ENCODE results near the gene ADK.

The ADK gene

GRCh38 chr10:74620626-74621025 lies 469.6 kb downstream of the ADK start:
- no peak for DNase-seq (ENCODE audit: low spot score)

DNA sequence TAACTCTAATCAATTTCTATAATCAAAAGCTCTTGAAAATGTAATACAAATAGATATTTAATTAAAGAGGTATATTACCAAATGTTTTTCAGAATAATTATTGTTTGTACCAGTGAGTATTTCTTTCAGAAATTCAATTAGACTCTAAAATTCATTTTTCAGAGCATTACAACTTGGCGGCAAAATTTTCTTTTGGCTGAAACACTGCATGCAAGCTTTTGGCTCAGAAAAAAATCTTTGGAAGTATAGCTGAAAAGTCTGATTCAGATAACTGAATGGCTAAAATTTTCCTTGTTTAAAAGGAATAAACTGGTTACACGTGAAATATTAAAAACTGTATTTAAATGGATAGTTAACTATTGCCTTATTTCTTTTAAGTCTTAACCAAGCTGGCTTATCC lies 472.8 kb downstream of the ADK start:
- no peak for DNase-seq (ENCODE audit: low spot score)

GRCh38 chr10:74624501-74624900 lies 473.5 kb downstream of the ADK start:
- DNase-seq (ENCODE audit: low spot score) = no peak

DNA sequence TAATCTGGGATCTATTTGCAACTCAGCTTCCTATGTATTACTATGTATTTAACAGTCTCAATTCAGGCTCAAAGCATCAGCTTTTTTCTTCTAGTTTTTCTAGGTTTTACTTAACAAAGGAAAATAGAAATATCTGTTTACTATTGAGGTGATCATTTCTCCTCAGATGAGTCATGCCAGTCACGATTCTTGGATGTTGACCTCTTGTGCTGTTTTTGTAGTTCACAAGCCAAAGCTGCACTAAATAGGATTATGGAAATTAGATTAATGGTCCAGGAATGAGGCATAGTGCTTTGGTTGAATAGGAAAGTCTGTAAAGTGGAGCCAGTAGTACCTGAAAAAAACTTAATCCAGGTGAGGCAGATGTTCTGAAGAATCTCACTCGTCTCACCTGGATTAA lies 477.1 kb downstream of the ADK start:
- DNase-seq (ENCODE audit: low spot score) = no peak

DNA sequence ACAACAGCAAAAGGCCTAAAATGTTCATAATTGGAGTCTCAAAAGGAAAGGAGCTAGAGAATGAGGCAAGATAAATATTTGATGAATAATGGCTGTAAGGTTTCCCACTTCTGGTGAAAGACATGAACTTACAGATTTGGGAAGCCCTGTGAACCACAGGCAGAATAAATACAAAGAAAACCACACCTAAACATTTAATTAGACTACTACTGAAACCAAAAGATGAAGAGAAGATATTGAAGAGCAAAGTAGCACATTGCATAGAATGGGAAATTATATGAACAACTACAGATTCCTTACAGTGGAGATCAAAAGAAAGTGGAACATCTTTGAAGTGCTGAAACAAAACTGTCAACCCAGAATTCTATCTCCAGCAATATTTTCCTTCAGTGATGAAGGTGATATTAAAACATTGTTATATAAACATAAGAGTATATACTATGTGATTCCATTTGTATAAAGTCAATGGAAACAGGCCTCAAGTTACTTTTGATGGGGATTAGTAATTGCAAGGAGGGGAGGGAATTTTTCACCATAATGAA lies 484.0 kb downstream of the ADK start:
- no peak for DNase-seq (ENCODE audit: low spot score)

GRCh38 chr10:74635655-74636054 lies 484.6 kb downstream of the ADK start:
- no peak for DNase-seq (ENCODE audit: low spot score)

- no peak for DNase-seq (ENCODE audit: low spot score)
Observed at GRCh38 chr10:74637685-74638084, 486.7 kb downstream of the ADK start.

- no peak for DNase-seq (ENCODE audit: low spot score)
Observed at GRCh38 chr10:74640134-74640921, 489.3 kb downstream of the ADK start.

DNA sequence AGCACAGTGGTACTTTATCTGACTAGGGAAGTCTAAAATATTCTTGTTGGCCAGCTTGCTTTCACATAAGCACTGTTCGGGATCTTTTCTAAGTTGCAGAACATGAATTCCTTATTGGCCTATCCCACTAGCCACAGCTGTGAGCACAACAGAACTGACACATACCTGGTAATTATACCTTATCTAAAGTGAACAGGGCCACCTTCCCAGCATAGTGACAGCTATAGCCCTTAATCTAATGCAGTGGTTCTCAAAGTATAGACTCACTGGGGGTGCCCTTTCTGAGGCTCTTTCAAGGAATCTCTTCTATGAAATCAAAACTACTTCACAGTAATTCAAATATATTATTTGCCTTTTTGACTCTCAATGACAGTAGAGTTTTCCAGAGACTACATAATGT lies 490.6 kb downstream of the ADK start:
- DNase-seq (ENCODE audit: low spot score) = no peak

DNA sequence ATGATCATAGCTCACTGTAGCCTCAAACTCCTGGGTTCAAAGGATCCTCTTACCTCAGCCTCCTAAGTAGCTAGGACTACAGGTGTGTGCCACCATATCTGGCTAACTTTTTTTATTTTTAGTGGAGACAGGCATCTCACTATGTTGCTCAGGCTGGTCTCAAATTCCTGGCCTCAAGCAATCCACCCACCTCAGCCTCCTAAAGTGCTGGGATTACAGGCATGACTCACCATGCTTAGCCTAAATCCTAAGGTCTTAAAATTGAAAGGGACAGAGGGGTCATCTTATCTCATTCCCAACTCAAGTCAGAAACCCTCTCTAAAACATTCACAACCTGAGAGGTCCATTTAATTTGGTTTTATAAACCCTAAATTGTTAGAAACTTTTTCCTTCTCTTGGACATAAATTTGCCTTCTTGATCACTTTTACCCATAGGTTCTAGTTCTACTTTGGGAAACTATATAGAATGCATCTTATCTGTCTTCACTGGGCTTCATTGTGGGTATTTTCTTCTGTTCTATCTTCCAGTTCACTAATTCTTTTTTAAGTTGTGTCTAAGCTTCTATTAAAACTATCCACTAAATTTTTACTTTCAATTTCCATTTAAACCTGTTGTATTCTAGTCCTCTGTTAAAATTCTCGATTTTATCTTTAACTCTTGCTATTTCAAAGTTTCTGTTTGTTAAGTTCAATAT lies 492.0 kb downstream of the ADK start:
- DNase-seq (ENCODE audit: low spot score) = no peak

GRCh38 chr10:74643596-74643975 lies 492.6 kb downstream of the ADK start:
- DNase-seq (ENCODE audit: low spot score) = no peak

DNA sequence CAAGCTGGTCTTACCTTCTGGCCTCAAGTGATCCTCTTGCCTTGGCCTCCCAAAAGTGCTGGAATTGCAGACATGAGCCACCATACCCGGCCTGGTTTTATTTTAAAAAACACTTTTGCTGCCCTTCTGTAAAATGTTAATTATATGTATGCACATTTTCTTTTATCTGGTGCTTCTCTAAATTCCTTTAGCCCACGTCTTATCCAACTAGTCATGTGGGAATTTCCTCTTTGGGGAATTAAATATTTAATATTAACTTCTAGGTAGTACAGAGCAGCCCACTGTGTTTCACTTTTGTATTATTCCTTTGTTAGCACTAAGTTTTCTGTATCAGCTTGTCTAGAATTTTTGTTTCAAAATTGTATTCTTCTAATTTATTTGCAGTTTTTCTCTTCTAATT lies 493.7 kb downstream of the ADK start:
- DNase-seq (ENCODE audit: low spot score) = no peak

DNA sequence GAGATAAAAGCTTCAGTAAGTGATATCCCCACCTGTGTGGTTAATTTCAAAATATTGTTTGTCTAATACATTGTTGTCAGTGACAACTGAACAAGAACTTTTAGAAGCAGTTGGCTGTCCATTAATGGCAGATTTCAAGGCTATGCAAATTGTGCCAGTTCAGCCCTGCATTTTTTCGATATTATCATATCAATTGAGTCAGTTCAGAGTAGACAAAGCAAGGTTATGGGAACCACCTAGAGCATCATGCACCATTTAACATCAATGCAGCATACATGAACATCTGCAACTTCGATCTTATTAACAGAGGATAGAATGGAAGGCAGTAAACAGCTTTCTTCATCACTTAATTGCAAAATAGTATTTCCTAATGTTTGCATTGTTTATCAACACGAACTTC lies 494.7 kb downstream of the ADK start:
- DNase-seq (ENCODE audit: low spot score) = no peak

- no peak for DNase-seq (ENCODE audit: low spot score)
Observed at GRCh38 chr10:74650613-74651012, 499.6 kb downstream of the ADK start.

- DNase-seq (ENCODE audit: low spot score) = no peak
Observed at GRCh38 chr10:74651565-74651964, 500.5 kb downstream of the ADK start.

DNA sequence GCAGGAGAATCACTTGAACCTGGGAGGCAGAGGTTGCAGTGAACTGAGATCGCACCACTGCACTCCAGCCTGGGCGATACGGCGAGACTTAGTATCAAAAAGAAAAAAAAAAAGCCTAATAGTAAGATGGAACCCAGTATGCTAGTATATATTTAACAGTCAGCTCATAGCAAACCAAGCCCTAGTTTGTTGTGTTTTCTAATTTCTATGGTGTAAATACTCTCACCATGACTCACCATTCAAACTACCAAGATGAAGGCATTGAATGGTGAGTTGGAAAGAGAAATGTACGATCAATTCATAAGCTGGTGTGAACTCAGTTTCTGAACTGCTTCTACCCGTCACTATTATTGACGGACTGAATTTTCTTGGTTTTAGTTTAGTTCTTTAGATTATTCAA lies 501.6 kb downstream of the ADK start:
- no peak for DNase-seq (ENCODE audit: low spot score)

- no peak for DNase-seq (ENCODE audit: low spot score)
Observed at GRCh38 chr10:74658511-74658910, 507.5 kb downstream of the ADK start.

DNA sequence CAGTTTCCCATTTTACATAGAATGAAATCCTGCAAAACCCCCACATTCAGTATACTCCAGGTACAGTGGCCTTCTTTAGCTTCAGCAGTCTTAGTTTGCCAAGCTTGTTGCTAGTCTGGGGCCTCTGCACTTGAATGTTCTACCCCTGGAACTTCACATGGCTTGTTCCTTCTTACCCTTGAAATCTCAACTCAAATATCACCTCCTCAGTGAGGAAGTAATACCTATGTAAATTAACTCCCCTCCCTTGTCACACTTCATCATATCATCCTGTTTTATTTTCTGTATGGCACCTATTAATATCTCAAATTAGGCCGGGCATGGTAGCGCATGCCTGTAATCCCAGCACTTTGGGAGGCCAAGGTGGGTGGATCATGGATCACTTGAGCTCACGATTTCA lies 511.6 kb downstream of the ADK start:
- no peak for DNase-seq (ENCODE audit: low spot score)

- no peak for DNase-seq (ENCODE audit: low spot score)
Observed at GRCh38 chr10:74669210-74669609, 518.2 kb downstream of the ADK start.

DNA sequence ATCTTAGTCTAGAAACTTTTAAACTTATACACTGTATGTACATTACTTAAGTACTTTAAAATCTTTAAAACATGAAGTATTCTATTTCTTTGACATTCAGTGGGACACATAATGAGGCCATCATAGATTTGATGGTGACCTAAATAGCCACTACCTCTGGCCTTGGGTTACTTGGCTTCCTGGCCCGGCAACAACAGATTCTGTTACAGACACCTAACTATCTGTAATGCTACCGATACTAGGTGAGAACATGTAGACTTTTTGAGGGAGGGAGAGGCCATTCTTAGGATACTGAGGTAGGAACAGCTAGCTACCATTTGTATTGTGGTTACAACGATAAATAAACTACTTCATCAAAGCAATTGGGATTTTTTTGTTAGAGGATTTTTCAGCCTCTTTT lies 520.7 kb downstream of the ADK start:
- DNase-seq (ENCODE audit: low spot score) = no peak

- no peak for DNase-seq (ENCODE audit: low spot score)
Observed at GRCh38 chr10:74672430-74673165, 521.6 kb downstream of the ADK start.

GRCh38 chr10:74674927-74675326 lies 523.9 kb downstream of the ADK start:
- DNase-seq (ENCODE audit: low spot score) = no peak

DNA sequence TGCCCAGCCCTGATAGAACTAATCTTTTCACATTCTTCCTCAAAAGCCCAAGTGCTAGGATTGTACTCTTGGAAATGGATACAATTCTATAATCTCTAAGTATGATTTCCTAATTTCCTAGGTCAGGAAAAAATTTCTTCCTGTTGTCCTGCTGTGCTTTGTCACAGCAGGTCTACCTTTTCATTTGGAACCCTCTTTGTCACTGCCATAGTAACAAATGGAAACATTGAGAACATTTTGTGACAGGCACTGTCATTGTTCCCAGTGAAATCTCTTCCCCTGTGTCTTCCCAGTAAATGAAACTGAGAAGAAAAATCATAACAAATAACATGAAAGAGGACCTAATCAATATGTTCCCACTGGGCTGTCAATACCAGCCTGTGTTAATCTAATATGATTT lies 524.5 kb downstream of the ADK start:
- no peak for DNase-seq (ENCODE audit: low spot score)

All from hematopoietic multipotent progenitor cell treated with erythropoietin and hydrocortisone succinate and interleukin-3 and kit ligand, for 15 days (in vitro differentiated cells).